A549 (cell line): ENCODE measurements around the gene ALCAM.

Experiments used
- CBX8 ChIP-seq: fragments of 200-600 bp; sonication (generic); IDR thresholded peaks from 2 replicates; pipeline ENCODE4 v1.6.1; 2016
- CEBPB ChIP-seq, 2 experiments: fragments of >200 bp in 1 of 2; sonication (Bioruptor Twin) in 1 of 2; formaldehyde crosslinking in 1 of 2; IDR thresholded peaks; 2 replicates each; pipeline ENCODE4 v1.6.1; 2012 to 2016
- CTCF ChIP-seq: fragments of >200 bp; sonication (Bioruptor Twin); formaldehyde crosslinking; IDR thresholded peaks from 3 replicates; pipeline ENCODE4 v1.5.1; 2016
- EHF ChIP-seq: fragments of 250-450 bp; sonication (Bioruptor Pico); IDR thresholded peaks from 2 replicates; pipeline ENCODE4 v1.5.0; 2020; ENCODE audit warnings: mild to moderate bottlenecking
- EP300 ChIP-seq, 2 experiments: fragments of >200 bp; sonication (Bioruptor Twin); formaldehyde crosslinking; IDR thresholded peaks; 2 replicates in 1 of 2; 3 replicates in 1 of 2; pipeline ENCODE4 v1.6.1; 2016 to 2017
- KDM1A ChIP-seq: fragments of 200-600 bp; sonication (generic); IDR thresholded peaks from 2 replicates; pipeline ENCODE4 v1.6.1; 2016; ENCODE audit warnings: low read depth, mild to moderate bottlenecking
- POLR2A ChIP-seq: IDR thresholded peaks from 2 replicates; pipeline ENCODE4 v1.6.1; 2012; ENCODE audit warnings: mild to moderate bottlenecking, low read length
- REST ChIP-seq: fragments of 200-600 bp; sonication (generic); IDR thresholded peaks from 2 replicates; pipeline ENCODE4 v1.6.1; 2016; ENCODE audit warnings: antibody characterized with exemption, mild to moderate bottlenecking, moderate library complexity
- TFCP2L1 ChIP-seq: fragments of 250-450 bp; sonication (Bioruptor Pico); IDR thresholded peaks from 2 replicates; pipeline ENCODE4 v1.5.0; 2021; ENCODE audit warnings: mild to moderate bottlenecking

- TF ChIP-seq CTCF (no peak), KDM1A (no peak), POLR2A (no peak), CBX8 (no peak), EP300 (IDR thresholded peaks at IDR 0.05) (no peak), TFCP2L1 (CRISPR knock-in tag) (no peak), REST (no peak), CEBPB (IDR thresholded peaks at IDR 0.05) (no peak), EHF (CRISPR knock-in tag) (no peak)
Measured at GRCh38 chr3:105571005-105571404, 204.3 kb downstream of the ALCAM start.
